Testis (tissue), 3 donors: ENCODE measurements around the gene UNC5CL. TPM values are rescaled to one million over a fixed set of nuclear protein-coding genes. Genes with fewer than 3 reads are reported as not detected.

Experiments used
- DNase-seq: peaks from one replicate; pipeline ENCODE4 v3.0.0-alpha.2; 2019
- H3K27ac ChIP-seq, 2 donors: fragments of 200-600 bp; sonication (generic); one replicate each; pipeline ENCODE4 v1.5.1; 2019
- H3K27me3 ChIP-seq: fragments of 200-600 bp; sonication (generic); one replicate; pipeline ENCODE4 v1.5.1; 2019
- H3K36me3 ChIP-seq: fragments of 200-600 bp; sonication (generic); one replicate; pipeline ENCODE4 v1.5.1; 2017; ENCODE audit warnings: low read depth; ENCODE audit errors: missing control alignments
- H3K4me1 ChIP-seq: fragments of 200-600 bp; sonication (generic); one replicate; pipeline ENCODE4 v1.5.1; 2019
- H3K4me3 ChIP-seq, 2 donors: fragments of 200-600 bp; sonication (generic); one replicate each; pipeline ENCODE4 v1.5.1; 2017 to 2019
- H3K9me3 ChIP-seq: fragments of 200-600 bp; sonication (generic); one replicate; pipeline ENCODE4 v1.5.1; 2017
- CTCF ChIP-seq, 3 experiments: fragments of 450-650 bp in 2 of 3; fragments of 200-600 bp in 1 of 3; sonication (generic) in 1 of 3; IDR thresholded peaks; one replicate each; pipeline ENCODE4 v1.5.1; 2016 to 2019; ENCODE audit warnings: antibody characterized with exemption in 3 of 3, mild to moderate bottlenecking in 2 of 3, moderate library complexity in 1 of 3
- POLR2A ChIP-seq: fragments of 450-650 bp; IDR thresholded peaks from one replicate; pipeline ENCODE4 v1.6.1; 2017; ENCODE audit warnings: antibody characterized with exemption, mild to moderate bottlenecking, moderate library complexity
- WGBS, 2 donors: methylation state at CpG; one replicate each; pipeline ENCODE4 v1.1.5; 2018; 5-methylcytosine and 5-hydroxymethylcytosine counted together
- intact Hi-C: fragments of 100-400 bp; cut with DNase I; formaldehyde crosslinking; loops from one replicate; pipeline ENCODE4 v1.15.1; 2023; ENCODE audit warnings: low total_unique reads
- polyA plus RNA-seq: library from polyadenylated mRNA; stranded (reverse); fragments of 350-450 nt; fragmentation: Illumina TruSeq; extraction: RNeasy Lipid Tissue Mini Kit (QIAGEN cat#74804); gene quantifications from one replicate; pipeline ENCODE4 v1.2.3, GENCODE V29; 2014; ENCODE audit warnings: low read depth, low replicate concordance; ENCODE audit not compliant: insufficient read depth
- total RNA-seq, 2 donors: library from RNA; depleted of rRNA; stranded (reverse); fragments of >200 nt; gene quantifications; one replicate each; pipeline ENCODE4 v1.2.3, GENCODE V29; 2016

UNC5CL gene
- total and polyA plus RNA-seq, 3 donors from 2014 or later: 2.0 to 3.2 (median 3.1) TPM

- intact Hi-C loops: no loop called here
- no peak for TF ChIP-seq POLR2A
- no peak for TF ChIP-seq CTCF (IDR thresholded peaks at IDR 0.05)
- WGBS, 2 donors: 75 to 83% methylated on average over 4 to 5 of the region's 5 CpGs
Measured at GRCh38 chr6:41053041-41053440, 14.0 kb upstream of the UNC5CL start, which contains the start of gene APOBEC2. Gene APOBEC2 (plus strand): TSS chr6:41053202. CDS start chr6:41053348, 146 bp downstream.

GRCh38 chr6:41051873-41052272 lies 12.9 kb upstream of the UNC5CL start:
- H3K9me3 ChIP-seq: no peaks in the 10 kb centered on the region
- intact Hi-C loops: no loop called here
- no peak for DNase-seq
- no peaks in the 10 kb centered on the region for H3K4me1 ChIP-seq
- WGBS, 2 donors: 79 to 82% methylated on average over 5 of the region's 5 CpGs
- no peak overlapping the region for H3K4me3 ChIP-seq
- no peak for TF ChIP-seq POLR2A
- TF ChIP-seq CTCF (IDR thresholded peaks at IDR 0.05): no peak
- no peaks in the 10 kb centered on the region for H3K27me3 ChIP-seq
- H3K36me3 ChIP-seq: no peaks in the 10 kb centered on the region
- H3K27ac ChIP-seq: no peak overlapping the region

More at GRCh38 chr6:41053041-41053440, 14.0 kb upstream of the UNC5CL start, which contains the start of gene APOBEC2:
- H3K36me3 ChIP-seq: no peaks in the 10 kb centered on the region
- DNase-seq: no peak
- no peaks in the 10 kb centered on the region for H3K9me3 ChIP-seq
- no peaks in the 10 kb centered on the region for H3K27me3 ChIP-seq
- H3K4me1 ChIP-seq: no peaks in the 10 kb centered on the region
- no peak within 1 kb of the TSS for H3K4me3 ChIP-seq
- no peak within 1 kb of the TSS for H3K27ac ChIP-seq

GRCh38 chr6:41050536-41050935 lies 11.5 kb upstream of the UNC5CL start:
- Histone ChIP-seq H3K4me3 (no peak overlapping the region), H3K36me3 (no peaks in the 10 kb centered on the region), H3K4me1 (no peaks in the 10 kb centered on the region), H3K27ac (no peak overlapping the region), H3K27me3 (no peaks in the 10 kb centered on the region), H3K9me3 (no peaks in the 10 kb centered on the region)
- WGBS, 2 donors: 68 to 77% methylated on average over 3 of the region's 3 CpGs
- DNase-seq: no peak
- intact Hi-C loops: no loop called here
- TF ChIP-seq CTCF (IDR thresholded peaks at IDR 0.05): no peak
- TF ChIP-seq POLR2A: no peak

GRCh38 chr6:41049955-41050354 lies 10.9 kb upstream of the UNC5CL start:
- no peaks in the 10 kb centered on the region for H3K9me3 ChIP-seq
- H3K27ac ChIP-seq: no peak overlapping the region
- intact Hi-C loops: loop anchor here (5.0 kb wide), 1 partner anchor 1068 kb away; no protein-coding TSS in a partner anchor
- no peak overlapping the region for H3K4me3 ChIP-seq
- no peaks in the 10 kb centered on the region for H3K4me1 ChIP-seq
- H3K27me3 ChIP-seq: no peaks in the 10 kb centered on the region
- TF ChIP-seq CTCF (IDR thresholded peaks at IDR 0.05) (no peak), POLR2A (no peak)
- 80 to 94% methylated on average over 7 of the region's 7 CpGs for WGBS, 2 donors
- H3K36me3 ChIP-seq: no peaks in the 10 kb centered on the region
- DNase-seq: no peak

- no peak overlapping the region for H3K27ac ChIP-seq
- no peaks in the 10 kb centered on the region for H3K4me1 ChIP-seq
- 85 to 100% methylated on average over 1 of the region's 1 CpG for WGBS, 2 donors
- intact Hi-C loops: loop anchor here (5.0 kb wide), 1 partner anchor 1067 kb away; no protein-coding TSS in a partner anchor
- no peaks in the 10 kb centered on the region for H3K27me3 ChIP-seq
- no peaks in the 10 kb centered on the region for H3K9me3 ChIP-seq
- no peak for DNase-seq
- H3K36me3 ChIP-seq: no peaks in the 10 kb centered on the region
- no peak overlapping the region for H3K4me3 ChIP-seq
- no peak for TF ChIP-seq POLR2A
- no peak for TF ChIP-seq CTCF (IDR thresholded peaks at IDR 0.05)
Measured at GRCh38 chr6:41049521-41049920, 10.5 kb upstream of the UNC5CL start.
